ENCODE data around the gene DBN1.

Gene DBN1

DNA sequence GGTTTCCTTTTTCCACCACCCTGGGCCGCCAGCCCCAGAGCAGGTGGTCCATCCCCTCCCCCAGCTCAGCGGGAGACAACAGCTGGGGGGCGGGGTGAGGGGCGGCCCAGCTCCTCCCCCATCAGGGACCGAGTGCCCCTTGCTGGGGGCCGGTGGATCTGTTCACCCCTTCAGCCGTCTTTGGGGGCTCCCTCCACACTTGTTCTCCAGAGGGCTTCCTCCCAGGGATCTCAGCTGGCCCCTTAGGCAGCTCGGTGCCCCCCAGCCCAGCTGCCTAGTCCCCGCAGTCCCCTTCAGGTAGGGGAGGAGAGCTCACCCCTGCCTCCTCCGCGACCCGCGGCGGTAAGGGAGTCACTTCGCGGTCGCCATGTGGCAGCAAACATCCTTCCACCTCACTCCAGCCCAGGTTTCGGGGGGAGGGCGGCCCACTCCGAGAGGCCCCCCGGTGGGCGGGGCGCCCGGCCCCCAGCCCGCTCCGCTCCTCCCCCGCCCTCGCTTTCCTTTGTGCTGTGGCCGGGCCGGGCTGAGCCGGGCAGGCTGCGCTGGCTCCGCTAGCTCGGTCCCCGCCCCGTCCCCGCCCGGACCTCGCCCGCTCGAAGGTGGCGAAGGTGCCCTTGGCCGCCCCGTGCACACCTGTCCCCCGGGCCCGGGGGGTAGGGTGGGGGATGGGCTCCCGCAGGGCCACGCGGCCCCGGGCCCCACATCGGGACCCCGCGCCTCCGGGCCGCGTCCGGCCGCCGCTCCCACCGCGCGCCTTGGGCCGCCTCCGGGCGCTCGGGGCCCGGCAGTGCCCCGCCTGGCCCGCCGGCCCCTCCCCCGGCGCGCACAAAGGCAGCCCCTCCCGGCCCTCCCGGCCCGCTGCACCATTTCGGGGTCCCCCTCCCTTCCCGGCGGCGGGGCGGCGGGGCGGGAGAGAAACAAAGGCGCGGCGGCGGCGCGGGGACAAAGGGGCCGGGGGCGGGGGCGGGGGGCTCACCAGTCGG lies 683 bp downstream of the DBN1 start:
- H3K27ac ChIP-seq (ENCODE audit: low read length) = peak overlapping the region; percentile 67
- peaks cover 24% of the 10 kb centered on the region for H3K4me1 ChIP-seq (ENCODE audit: insufficient read depth, low read length)
- H3K4me3 ChIP-seq (ENCODE audit: low read depth in 1 of 2, low read length in 2 of 2) = peak overlapping the region; percentile 77 to 82
- no peak for TF ChIP-seq EZH2 (IDR thresholded peaks at IDR 0.05; ENCODE audit: borderline replicate concordance, low read depth, low read length, severe bottlenecking)
- TF ChIP-seq, protein P1, sequence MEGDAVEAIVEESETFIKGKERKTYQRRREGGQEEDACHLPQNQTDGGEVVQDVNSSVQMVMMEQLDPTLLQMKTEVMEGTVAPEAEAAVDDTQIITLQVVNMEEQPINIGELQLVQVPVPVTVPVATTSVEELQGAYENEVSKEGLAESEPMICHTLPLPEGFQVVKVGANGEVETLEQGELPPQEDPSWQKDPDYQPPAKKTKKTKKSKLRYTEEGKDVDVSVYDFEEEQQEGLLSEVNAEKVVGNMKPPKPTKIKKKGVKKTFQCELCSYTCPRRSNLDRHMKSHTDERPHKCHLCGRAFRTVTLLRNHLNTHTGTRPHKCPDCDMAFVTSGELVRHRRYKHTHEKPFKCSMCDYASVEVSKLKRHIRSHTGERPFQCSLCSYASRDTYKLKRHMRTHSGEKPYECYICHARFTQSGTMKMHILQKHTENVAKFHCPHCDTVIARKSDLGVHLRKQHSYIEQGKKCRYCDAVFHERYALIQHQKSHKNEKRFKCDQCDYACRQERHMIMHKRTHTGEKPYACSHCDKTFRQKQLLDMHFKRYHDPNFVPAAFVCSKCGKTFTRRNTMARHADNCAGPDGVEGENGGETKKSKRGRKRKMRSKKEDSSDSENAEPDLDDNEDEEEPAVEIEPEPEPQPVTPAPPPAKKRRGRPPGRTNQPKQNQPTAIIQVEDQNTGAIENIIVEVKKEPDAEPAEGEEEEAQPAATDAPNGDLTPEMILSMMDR (IDR thresholded peaks at IDR 0.05; ENCODE audit: borderline replicate concordance, extremely low read depth, low read length, poor library complexity, severe bottlenecking) = peak; percentile 26
- peaks cover 34% of the 10 kb centered on the region for H3K79me2 ChIP-seq (ENCODE audit: insufficient read depth, low read length)
- peak overlapping the region; percentile 80 for H2AFZ ChIP-seq (ENCODE audit: low read depth, low read length)
- peaks cover 57% of the 10 kb centered on the region for H4K20me1 ChIP-seq (ENCODE audit: insufficient read depth, low read length)
- H3K9me3 ChIP-seq (ENCODE audit: insufficient read depth, low read length, severe bottlenecking) = no peaks in the 10 kb centered on the region
- peaks cover 5% of the 10 kb centered on the region for H3K27me3 ChIP-seq (ENCODE audit: insufficient read depth, low read length, poor library complexity)
- peak; percentile 73 for ATAC-seq (ENCODE audit: insufficient read depth, low read depth)
- peak; percentile 84 for DNase-seq
- H3K36me3 ChIP-seq (ENCODE audit: insufficient read depth, low read length) = peaks cover 34% of the 10 kb centered on the region
- peak overlapping the region; percentile 79 for H3K9ac ChIP-seq (ENCODE audit: low read depth, low read length)
- H3K4me2 ChIP-seq (ENCODE audit: insufficient read depth, low read length) = peak overlapping the region; percentile 96

GRCh38 chr5:177471610-177472356 lies 1.7 kb downstream of the DBN1 start:
- peak overlapping the region; percentile 77 to 82; a peak in 3 of 4 replicates for H3K4me3 ChIP-seq (ENCODE audit: low read depth in 1 of 2, low read length in 2 of 2)
- peaks cover 44% of the 10 kb centered on the region for H3K36me3 ChIP-seq (ENCODE audit: insufficient read depth, low read length)
- H3K4me1 ChIP-seq (ENCODE audit: insufficient read depth, low read length) = peaks cover 24% of the 10 kb centered on the region
- no peaks in the 10 kb centered on the region for H3K9me3 ChIP-seq (ENCODE audit: insufficient read depth, low read length, severe bottlenecking)
- TF ChIP-seq EZH2 (IDR thresholded peaks at IDR 0.05; ENCODE audit: borderline replicate concordance, low read depth, low read length, severe bottlenecking) = no peak
- TF ChIP-seq, protein P1 (IDR thresholded peaks at IDR 0.05; ENCODE audit: borderline replicate concordance, extremely low read depth, low read length, poor library complexity, severe bottlenecking) = no peak
- peaks cover 34% of the 10 kb centered on the region for H3K79me2 ChIP-seq (ENCODE audit: insufficient read depth, low read length)
- H3K4me2 ChIP-seq (ENCODE audit: insufficient read depth, low read length) = peak overlapping the region; percentile 96
- ATAC-seq (ENCODE audit: insufficient read depth, low read depth) (no peak), DNase-seq (no peak)
- peaks cover 57% of the 10 kb centered on the region for H4K20me1 ChIP-seq (ENCODE audit: insufficient read depth, low read length)
- peak overlapping the region; percentile 79 for H3K9ac ChIP-seq (ENCODE audit: low read depth, low read length)
- no peak overlapping the region for H2AFZ ChIP-seq (ENCODE audit: low read depth, low read length)
- H3K27me3 ChIP-seq (ENCODE audit: insufficient read depth, low read length, poor library complexity) = peaks cover 5% of the 10 kb centered on the region
- H3K27ac ChIP-seq (ENCODE audit: low read length) = peak overlapping the region; percentile 67

DNA sequence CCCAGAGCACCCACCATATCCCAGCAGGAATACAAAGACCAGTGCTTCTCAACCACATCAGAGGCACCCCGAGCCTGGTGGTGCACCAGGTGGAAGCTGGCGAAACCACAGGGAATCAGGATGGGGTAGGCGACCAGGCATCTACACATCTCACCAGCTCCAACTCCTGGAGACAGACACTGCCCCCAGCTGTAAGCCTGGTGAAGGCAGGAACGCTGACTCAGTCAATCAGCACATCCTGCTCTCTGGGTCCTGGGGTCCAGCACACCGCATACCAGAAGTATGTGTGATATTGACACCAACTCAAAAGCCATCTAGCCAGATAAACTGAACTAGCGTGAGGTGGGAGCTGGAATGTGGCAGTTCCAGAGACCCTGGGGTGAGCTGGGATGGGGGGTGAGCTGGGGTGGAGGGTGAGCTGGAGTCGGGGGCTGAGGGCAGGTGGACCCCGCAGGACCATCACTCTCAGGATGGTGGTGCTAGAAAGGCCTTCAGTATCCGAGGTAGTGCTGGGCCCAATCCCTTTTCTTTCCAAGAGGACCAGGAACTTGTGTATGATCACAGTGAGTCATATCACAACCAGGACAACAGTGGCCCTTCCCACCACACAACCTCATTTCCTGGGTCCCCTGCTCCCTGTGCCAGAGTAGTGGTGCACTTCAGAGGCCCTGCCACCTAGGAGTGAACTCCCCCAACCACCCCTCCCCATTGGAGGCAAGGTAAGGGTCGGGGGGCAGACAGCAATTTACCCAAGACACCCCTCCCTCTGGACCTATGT lies 2.5 kb downstream of the DBN1 start:
- Histone ChIP-seq H3K9me3 (ENCODE audit: insufficient read depth, low read length, severe bottlenecking) (no peaks in the 10 kb centered on the region), H2AFZ (ENCODE audit: low read depth, low read length) (no peak overlapping the region), H3K79me2 (ENCODE audit: insufficient read depth, low read length) (peaks cover 34% of the 10 kb centered on the region), H3K9ac (ENCODE audit: low read depth, low read length) (no peak overlapping the region), H3K36me3 (ENCODE audit: insufficient read depth, low read length) (peaks cover 52% of the 10 kb centered on the region), H3K27me3 (ENCODE audit: insufficient read depth, low read length, poor library complexity) (peaks cover 5% of the 10 kb centered on the region), H3K27ac (ENCODE audit: low read length) (no peak overlapping the region), H3K4me1 (ENCODE audit: insufficient read depth, low read length) (peaks cover 24% of the 10 kb centered on the region), H3K4me3 (ENCODE audit: low read depth in 1 of 2, low read length in 2 of 2) (no peak overlapping the region), H4K20me1 (ENCODE audit: insufficient read depth, low read length) (peaks cover 57% of the 10 kb centered on the region), H3K4me2 (ENCODE audit: insufficient read depth, low read length) (peak overlapping the region; percentile 96)
- DNase-seq (no peak), ATAC-seq (ENCODE audit: insufficient read depth, low read depth) (no peak)
- no peak for TF ChIP-seq EZH2 (IDR thresholded peaks at IDR 0.05; ENCODE audit: borderline replicate concordance, low read depth, low read length, severe bottlenecking)
- TF ChIP-seq, protein P1 (IDR thresholded peaks at IDR 0.05; ENCODE audit: borderline replicate concordance, extremely low read depth, low read length, poor library complexity, severe bottlenecking) = no peak
